GM18511 (cell line): ENCODE data around the gene ELF2.
"Not testable (repeated sequence)": the region's sequence is repeated elsewhere in the genome, so short reads cannot be mapped to it uniquely, and the experiment has no call there.

Experiments used
- ATAC-seq: cut with Tn5 transposase; IDR thresholded peaks from one replicate; pipeline ENCODE4 v1.9.1; 2021; ENCODE audit warnings: mild to moderate bottlenecking, moderate library complexity; ENCODE audit not compliant: unreplicated experiment

The ELF2 gene

DNA sequence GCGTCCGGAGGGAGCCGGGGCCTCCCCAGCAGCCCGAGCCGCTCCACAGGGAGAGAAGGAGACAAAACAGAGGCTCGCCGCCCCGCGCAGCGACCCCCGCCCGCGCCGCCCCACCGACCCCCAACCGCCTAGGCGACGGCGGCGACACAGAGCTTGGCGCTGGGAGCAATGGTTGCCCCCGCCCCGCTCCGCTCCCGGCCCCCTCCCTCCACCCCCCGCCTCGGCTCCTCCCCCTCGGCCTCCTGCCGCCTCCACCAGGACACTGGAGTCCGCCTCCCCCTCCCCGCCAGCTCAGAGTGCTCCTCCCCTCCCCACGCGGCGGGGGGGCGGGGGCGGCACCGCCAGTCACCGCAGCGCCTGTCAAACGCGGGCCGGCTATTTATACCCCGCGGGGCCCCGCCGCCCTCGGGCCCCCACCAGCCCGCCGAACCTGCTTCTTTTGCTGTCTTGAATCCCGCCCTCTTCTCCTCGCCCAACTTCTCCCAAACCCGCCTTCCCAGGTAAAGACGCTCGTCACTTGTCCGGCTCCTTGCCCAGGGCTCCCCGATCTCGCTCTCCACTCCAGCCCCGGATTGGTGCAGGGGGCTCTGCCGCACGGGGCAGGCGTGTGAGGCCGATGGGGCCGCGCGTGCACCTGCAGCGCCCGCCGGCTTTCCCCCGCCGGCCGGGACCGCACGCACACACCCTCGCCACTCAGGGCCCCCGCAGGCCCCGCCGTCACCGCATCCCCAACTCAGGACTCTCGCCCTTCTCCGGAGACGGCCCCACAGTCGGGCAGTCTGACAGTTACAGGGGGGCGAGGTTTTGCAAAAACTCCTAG, at the start of gene ELF2:
TSS of gene ELF2 (minus strand) at position 170 of the 820 bp plus-strand sequence. CDS start 39,517 bp downstream, outside the sequence.
- peak; percentile 48 for ATAC-seq

DNA sequence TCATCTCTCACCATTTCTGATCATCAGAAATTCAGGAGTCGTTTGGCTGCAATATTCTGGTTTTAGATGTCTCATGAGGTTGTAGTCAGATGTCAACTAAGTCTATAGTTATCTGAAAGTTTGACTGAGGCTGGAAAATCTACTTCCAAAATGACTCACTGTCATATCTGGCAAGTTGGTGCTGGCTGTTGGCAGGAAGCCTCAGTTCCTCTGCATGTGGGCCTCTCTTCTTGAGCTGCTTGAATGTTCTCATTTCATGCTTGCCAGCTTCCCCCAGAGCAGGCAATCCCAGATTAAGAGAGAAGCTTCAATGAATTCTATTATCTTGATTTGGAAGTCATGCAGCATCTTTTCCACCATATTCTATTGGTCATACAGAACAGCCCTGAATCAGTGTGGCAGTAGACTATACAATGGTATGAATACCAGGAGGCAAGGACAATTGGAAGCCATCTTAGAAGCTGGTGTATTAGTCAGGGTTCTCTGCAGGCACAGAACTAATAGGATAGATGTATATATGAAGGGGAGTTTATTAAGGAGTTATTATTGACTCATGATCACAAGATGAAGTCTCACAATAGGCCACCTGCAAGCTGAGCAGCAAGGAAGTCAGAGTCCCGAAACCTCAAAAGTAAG, 46.8 kb upstream of the ELF2 start:
- no peak for ATAC-seq

DNA sequence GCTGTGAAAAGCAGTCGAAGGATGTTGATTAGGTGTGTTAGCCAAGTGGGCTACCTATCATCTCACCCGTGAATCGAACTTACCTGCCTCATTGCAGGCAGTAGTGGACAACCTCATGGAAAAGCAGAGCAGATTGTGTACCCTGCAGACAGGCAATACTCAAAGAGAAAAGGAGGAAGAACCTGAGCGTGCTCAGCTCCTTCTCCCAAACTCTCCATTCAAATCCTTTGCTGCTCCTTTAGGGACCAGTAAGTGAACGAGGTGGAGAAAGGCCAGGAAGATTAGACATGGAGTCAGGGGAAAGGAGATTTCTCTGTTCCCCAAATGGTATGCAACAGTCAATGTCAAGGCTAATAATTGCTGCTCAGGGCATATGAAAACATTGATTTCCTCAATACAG, 45.2 kb upstream of the ELF2 start:
- ATAC-seq = no peak

DNA sequence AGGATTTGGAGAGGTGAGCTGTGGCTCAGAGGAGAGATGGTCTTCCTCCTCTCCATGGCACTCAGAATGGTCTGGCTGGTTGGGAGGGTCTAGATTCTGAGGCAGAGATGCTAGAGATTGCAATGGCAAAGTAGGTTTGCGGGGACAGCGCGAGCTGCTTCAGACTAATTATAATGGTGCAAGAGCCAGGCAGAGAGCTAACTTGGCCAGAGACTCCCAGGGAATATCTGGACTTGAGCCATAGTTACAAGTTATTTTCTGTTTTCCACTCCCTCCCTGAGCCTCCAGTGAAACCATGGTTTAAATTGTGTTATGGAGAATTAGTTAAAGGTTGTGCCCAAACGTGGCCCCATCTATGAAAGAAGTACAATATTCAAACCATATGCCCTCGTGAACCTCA, 44.7 kb upstream of the ELF2 start:
- no peak for ATAC-seq

DNA sequence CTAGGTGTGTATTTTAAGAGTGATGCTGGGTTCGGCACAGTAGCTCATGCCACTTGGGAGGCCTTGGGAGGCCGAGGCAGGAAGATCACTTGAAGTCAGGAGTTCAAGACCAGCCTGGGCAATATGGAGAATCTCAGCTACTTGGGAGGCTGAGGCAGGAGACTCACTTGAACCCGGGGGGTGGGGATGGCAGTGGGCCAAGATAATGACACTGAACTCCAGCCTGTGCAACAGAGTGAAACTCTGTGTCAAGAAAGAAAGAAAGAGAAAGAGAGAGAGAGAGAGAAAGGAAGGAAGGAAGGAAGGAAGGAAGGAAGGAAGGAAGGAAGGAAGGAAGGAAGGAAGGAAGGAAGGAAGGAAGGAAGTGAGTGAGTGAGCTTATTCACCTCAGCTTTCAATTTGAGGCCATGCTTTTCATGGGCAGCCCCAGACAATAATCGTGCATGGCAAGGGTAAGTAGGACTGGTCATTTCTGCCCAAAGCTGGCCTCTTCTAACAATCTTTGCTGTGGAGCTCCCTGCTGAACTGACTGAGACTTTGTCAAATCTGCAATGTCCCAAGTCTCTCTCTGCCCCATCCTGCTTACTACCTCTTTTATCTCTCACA, 42.5 kb upstream of the ELF2 start:
- no peak for ATAC-seq

DNA sequence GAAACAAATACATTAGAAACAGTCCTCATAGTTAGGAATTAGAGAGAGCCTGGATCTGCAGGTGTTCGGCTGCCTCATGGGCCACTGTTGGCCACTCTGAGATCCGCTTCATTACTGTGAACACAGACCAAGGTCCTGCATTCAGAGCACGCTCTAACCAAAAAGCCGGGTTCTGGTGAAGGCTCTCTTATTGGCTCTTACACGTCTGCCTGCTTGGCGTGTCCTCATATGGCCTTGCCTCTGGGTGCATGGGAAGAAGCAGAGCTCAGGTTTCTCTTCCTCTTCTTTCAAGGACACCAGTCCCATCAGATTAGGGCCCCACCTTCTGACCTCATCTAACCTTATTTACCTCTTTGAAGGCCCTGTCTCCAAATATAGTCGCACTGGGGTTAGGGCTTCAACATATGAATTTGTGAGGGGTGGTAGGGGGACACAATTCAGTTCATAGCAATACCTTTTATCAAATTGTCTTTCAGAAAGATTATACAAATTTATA, 37.1 kb upstream of the ELF2 start:
- ATAC-seq = peak; percentile 99

DNA sequence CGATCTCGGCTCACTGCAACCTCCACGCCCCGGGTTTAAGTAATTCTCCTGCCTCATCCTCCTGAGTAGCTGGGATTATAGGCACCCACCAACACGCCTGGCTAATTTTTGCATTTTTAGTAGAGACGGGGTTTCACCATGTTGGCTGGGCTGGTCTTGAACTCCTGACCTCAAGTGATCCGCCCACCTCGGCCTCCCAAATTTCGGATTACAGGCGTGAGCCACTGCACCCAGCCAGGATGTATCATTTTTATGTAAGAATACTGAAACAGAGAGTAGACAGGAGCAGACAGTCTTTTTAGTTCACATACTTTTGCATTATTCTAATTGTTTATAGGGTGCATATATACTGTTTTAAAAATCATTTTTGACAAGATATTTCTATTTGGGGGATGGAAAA, 36.6 kb upstream of the ELF2 start:
- ATAC-seq = peak; percentile 6

DNA sequence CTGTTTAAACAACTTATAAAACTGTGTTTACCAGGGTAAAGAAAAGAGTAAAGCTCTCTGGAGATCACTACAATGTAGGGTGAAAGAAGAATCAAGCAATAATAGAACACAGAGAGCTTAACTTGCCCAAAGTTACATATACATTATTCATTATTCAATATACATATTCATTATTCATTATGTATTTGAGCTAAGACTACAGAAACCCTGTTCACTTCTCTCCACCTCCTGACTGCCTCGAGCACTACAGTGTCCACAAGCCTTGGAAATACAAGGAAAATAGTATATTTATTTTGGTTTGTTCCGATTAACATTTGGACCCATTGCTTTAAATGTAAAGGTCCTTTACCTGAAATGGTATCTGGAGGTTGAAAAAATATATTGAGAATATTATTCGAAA, 35.9 kb upstream of the ELF2 start:
- ATAC-seq = no peak

DNA sequence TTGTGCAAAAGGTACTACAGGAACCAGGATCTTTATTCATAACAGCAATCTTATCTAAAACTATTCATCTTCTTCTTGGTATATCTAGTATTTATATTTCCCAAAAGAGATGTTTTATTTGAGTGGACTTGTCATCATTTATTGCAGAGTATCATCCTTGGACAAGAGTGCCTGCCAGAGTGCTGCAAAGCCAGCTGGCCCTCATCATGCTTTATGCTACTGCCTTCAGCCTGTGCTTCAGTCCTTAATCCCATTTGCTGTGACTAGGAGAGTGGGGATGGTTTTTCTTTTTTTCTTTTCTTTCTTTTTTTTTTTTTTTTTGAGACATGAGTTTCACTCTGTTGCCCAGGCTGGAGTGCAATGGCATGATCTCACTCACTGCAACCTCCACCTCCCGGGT, 33.5 kb upstream of the ELF2 start:
- no peak for ATAC-seq

DNA sequence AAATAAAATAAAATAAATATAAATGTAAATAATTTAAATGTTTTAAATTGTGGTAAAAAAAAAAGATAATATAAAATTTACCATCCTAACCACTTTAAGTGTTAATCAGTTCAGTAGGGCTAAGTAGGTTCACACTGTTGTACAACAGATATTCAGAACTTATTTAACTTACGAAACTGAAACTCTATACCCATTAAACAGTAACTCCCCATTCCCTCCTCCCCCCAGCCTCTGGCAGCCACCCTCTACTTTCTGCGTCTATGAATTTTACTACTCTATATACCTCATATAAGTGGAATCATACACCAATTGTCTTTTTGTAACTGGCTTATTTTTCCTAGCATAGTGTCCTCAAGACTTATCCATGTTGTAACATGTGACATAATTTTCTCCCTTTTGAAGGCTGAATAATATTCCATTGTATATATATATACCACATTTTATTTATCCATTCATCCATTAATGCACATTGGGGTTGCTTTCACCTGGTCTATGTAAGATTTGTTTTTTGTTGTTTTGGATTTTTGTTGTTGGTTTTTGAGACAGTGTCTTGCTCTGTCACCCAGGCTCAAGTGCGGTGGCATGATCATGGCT, 32.5 kb upstream of the ELF2 start:
- ATAC-seq = peak; percentile 44

DNA sequence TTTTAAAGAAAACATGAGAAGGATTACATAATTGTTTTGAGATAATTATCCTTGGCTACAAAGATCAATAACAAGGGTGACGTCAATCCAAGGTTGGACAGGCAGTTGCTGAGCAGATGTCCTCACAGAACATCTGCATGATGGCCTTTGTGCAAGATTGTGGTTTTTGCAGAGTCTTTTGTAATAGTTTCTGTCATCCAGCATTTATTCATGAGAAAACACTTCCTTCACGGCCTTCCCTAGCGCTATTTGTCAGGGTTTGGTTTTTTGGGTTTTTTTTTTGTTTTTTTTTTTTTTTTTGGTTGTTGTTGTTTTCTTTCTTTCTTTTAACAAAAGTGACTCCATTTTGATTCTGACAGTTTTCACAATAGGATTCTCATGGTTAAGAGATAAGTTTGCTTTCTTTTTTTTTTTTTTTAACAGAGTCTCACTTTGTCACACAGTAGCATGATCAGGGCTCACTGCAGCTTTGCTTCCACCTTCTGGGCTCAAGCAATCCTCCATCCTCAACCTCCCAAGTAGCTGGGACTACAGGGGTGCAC, 31.5 kb upstream of the ELF2 start:
- peak; percentile 54 for ATAC-seq

DNA sequence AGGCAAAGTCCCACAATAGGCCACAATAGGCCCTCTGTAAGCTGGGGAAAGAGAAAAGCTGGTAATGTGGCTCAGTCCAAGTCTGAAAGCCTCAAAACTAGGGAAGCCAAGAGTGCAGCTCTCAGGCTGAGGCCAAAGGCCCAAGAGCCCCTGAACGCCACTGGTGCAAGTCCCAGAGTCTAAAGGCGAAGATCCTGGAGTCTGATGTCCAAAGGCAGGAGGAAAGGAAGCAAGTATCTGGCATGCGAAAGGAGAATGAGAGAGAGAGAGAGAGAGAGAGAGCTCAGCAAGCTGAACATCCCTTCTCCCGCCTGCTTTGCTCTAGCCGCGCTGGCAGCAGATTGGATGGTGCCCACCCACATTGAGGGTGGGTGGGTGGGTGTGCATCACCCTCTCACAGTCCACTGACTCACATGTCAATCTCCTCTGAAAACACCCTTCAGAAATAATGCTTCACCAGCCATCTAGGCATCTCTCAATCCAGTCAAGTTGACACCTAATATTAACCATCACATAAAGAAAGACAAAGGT, 30.9 kb upstream of the ELF2 start:
- ATAC-seq = no peak

DNA sequence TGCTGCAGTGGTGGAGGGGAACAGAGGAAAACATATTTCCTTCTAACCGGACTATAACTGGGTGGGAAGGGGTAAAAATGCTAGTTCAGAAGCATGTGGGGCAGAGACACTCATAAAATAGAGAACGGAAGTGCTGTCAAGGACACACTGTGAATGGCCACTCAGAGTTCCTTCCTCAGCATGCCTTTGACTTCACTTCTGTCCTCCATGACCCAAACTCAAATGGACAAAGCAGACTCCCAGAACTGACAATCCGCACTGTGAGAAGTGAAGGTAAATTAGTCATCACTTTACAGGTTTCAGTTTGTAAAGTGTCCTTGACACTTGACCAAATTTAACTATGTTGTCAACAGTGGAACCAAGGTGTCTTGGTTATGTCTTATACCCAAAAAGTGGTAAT, 30.2 kb upstream of the ELF2 start:
- peak; percentile 34 for ATAC-seq

DNA sequence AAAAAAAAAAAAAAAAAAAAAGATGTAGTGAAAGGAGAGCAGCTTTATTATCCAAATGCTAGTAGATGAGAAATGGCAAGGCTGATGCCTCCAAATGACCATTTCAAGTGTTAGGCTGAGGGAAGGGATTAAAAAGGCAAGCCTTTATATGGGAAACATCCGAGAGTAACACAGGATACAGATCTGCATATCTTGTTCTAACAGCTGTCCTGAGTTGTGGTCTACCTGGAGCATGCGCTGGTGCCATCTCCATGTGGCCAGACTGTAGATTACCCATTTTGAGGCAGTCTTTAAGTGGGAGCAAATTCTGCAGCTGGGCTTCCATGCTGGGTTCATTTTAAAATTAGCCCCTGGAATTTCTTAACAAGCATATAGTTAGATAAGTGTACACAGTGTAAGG, 26.0 kb upstream of the ELF2 start:
- ATAC-seq = no peak

DNA sequence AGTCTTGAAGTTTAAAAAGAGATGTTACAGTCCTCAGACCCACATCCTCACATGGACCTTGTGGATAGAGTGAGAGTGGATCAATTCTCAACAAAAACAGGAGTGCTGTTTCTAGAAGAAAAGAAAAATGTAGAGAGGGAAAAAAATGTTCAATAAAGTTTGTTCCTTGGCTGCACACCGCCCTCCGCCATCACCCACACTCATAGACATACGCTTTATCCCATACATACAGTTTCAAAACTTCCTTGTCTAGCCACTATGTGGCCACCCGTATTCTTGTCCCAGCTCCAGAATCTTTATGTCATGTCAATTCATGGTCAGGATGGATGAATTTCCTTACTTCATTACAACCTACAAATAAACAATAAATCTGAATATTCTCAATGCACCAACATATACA, 23.5 kb upstream of the ELF2 start:
- no peak for ATAC-seq

DNA sequence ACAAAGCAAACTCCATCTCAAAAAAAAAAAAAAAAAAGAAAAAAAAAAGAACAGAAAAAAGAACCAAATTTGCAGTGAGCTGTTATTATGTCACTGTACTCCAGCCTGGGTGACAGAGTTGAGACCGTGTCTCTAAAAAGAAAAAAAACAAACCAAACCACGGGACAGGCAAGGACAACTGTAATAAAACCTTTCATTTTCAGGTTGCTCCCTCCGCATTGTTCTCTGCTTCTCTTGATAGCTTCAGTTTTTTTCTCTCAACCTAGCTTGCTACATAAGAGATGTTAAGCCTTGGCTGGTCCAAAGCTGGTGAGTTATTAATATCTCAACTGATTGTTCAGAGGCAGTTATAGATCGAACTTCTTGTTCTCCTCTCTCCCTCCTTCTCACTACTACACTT, 23.1 kb upstream of the ELF2 start:
- no peak for ATAC-seq

DNA sequence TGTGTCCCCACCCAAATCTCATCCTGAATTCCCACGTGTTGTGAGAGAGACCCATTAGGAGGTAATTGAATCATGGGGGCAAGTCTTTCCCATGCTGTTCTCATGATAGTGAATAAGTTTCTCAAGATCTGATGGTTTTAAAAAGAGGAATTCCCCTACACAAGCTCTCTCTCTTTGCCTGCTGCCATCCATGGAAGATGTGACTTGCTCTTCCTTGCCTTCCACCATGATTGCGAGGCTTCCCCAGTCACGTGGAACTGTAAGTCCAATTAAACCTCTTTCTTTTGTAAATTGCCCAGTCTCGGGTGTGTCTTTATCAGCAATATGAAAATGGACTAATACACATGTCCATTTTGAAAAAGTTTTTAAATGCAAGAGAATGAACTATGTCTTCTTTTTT, 20.2 kb upstream of the ELF2 start:
- not testable (repeated sequence) for ATAC-seq

DNA sequence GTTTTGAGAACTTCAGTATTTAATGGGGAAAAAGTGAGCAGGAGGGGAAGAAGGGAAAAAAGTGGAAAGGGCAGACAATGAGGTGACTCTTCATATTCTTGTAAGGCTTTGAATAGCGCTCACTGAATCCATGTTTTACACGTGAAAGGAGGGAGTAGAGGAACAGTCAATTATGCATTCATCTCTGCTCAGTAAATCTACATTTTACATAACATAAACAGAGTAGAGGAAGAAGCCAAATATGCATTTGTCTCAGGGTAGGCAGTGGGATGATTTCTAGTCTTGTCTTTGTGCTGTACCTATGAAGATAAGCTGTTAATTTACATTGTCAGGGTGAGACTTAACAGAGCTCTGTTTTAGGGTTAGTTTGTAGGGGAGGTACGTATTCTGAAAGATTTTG, 19.4 kb upstream of the ELF2 start:
- ATAC-seq = no peak

DNA sequence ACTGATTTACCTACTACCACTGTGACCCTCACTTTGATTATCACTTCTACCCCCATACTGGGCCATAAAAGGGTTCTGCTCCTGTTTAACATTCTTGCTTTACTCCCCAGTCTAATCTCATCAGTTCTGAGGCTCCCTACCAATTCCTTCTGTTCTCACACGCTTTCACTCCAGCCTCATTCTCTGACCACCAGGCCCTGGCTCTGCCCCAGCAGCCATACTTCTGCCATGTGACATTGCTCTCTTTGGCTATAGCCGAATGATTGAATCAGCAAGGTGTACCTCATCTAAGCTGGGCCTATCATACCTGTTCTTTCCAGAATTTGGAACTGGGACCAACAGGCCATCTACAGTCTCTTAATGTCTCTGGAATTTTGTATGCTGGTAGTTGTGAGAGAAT, 14.4 kb upstream of the ELF2 start:
- ATAC-seq = no peak

DNA sequence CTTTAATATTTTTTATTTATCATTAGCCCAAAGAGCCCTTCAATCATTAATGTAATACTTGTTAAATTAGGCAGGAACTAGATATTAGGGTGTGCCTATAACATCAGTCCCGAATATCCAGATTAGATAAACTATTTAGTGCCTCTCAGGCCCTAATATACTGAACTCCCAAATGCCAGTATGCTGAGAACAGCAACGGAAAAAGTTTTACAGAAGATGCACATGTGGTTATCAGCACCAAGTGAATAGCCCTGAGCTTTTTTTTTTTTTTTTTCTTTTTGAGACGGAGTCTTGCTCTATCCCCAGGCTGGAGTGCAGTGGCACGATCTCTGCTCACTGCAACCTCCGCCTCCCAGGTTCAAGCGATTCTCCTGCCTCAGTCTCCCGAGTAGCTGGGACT, 13.0 kb upstream of the ELF2 start:
- ATAC-seq = no peak

DNA sequence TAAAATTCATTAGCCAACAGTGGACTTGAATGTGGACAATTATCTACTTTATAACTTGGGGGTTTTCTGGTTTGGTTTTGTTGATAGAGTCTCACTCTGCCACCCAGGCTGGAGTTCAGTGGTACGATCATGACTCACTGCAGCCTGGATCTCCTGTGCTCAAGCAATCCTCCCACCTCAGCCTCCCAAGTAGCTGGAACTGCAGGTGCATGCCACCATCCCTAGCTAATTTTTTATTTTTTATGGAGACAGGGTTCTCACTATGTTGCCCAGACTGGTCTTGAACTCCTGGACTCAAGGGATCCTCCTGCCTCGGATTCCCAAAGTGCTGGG, 12.4 kb upstream of the ELF2 start:
- no peak for ATAC-seq
